IMR-90 (cell line): Measurements from ENCODE around the gene SRPK2. TPM values are rescaled to one million over a fixed set of nuclear protein-coding genes. Genes with fewer than 3 reads are reported as not detected.

Source experiments
- ATAC-seq: fragments of 200-7000 bp; cut with Tn5 transposase; 2 replicates; pipeline ENCODE4 v1.9.1; 2020; ENCODE audit warnings: low read depth, mild to moderate bottlenecking, moderate library complexity
- BruUV-seq: library from RNA; stranded (reverse); fragments of 400-500 nt; replicated peaks from 2 replicates; lab custom pipeline; 2021; lab: Mats Ljungman, UMichigan
- CTCF ChIA-PET: fragments of 300-600 bp; formaldehyde crosslinking; extraction: SDS; loops from one replicate; lab custom pipeline; 2021; ENCODE audit warnings: antibody characterized with exemption; lab: Yijun Ruan, JAX
- POLR2A ChIA-PET: fragments of 300-600 bp; sonication (Branson Sonifier 250); formaldehyde crosslinking; loops from one replicate; lab custom pipeline; 2022; ENCODE audit warnings: antibody characterized with exemption; ENCODE audit not compliant: unreplicated experiment; lab: Charles Lee
- DNase-seq: peaks from one replicate; pipeline ENCODE4 v3.0.0; 2013
- H2AFZ ChIP-seq: replicated peaks from 2 replicates; pipeline ENCODE3; 2013; ENCODE audit warnings: low read length, mild to moderate bottlenecking; ENCODE audit not compliant: poor library complexity
- H2AK5ac ChIP-seq: 2 replicates; pipeline ENCODE4 v1.6.1; 2013; ENCODE audit warnings: low read depth, low read length, inconsistent platforms
- H2AK9ac ChIP-seq: replicated peaks from 2 replicates; pipeline ENCODE3; 2013; ENCODE audit warnings: mild to moderate bottlenecking, low read depth, low read length, moderate library complexity; ENCODE audit not compliant: poor library complexity
- H2BK120ac ChIP-seq: 2 replicates; pipeline ENCODE4 v1.6.1; 2013; ENCODE audit warnings: low read depth, low read length, inconsistent platforms
- H2BK15ac ChIP-seq: 3 replicates; pipeline ENCODE4 v1.6.1; 2013; ENCODE audit warnings: low read depth, low read length, inconsistent platforms
- H2BK20ac ChIP-seq: 2 replicates; pipeline ENCODE4 v1.6.1; 2013; ENCODE audit warnings: low read depth, mild to moderate bottlenecking, inconsistent platforms, low read length, moderate library complexity
- H2BK5ac ChIP-seq: 2 replicates; pipeline ENCODE4 v1.6.1; 2013; ENCODE audit warnings: mild to moderate bottlenecking, low read depth, low read length, inconsistent platforms; ENCODE audit not compliant: poor library complexity, severe bottlenecking
- H3K14ac ChIP-seq: replicated peaks from 2 replicates; pipeline ENCODE4 v1.6.1; 2013; ENCODE audit warnings: low read depth, low read length, inconsistent platforms
- H3K18ac ChIP-seq: 2 replicates; pipeline ENCODE4 v1.6.1; 2013; ENCODE audit warnings: low read depth, low read length, control low read depth
- H3K23ac ChIP-seq: 2 replicates; pipeline ENCODE4 v1.6.1; 2013; ENCODE audit warnings: low read depth, low read length, inconsistent platforms
- H3K27ac ChIP-seq: 2 replicates; pipeline ENCODE4 v1.5.1; 2013; ENCODE audit warnings: mild to moderate bottlenecking, control low read depth, low read length; ENCODE audit not compliant: insufficient read depth
- H3K27me3 ChIP-seq: 2 replicates; pipeline ENCODE4 v1.6.1; 2013; ENCODE audit warnings: low read length; ENCODE audit not compliant: control insufficient read depth, insufficient read depth
- H3K36me3 ChIP-seq: 2 replicates; pipeline ENCODE4 v1.6.1; 2013; ENCODE audit warnings: low read length, mixed read lengths; ENCODE audit not compliant: control insufficient read depth, insufficient read depth
- H3K4ac ChIP-seq: 2 replicates; pipeline ENCODE4 v1.6.1; 2013; ENCODE audit warnings: low read depth, low read length, inconsistent platforms
- H3K4me1 ChIP-seq: 2 replicates; pipeline ENCODE4 v1.6.1; 2013; ENCODE audit warnings: low read length, mixed read lengths; ENCODE audit not compliant: control insufficient read depth, insufficient read depth
- H3K4me2 ChIP-seq: 2 replicates; pipeline ENCODE4 v1.6.1; 2013; ENCODE audit warnings: low read depth, mild to moderate bottlenecking, control low read depth, low read length, moderate library complexity
- H3K4me3 ChIP-seq: 2 replicates; pipeline ENCODE4 v1.5.1; 2013; ENCODE audit warnings: low read depth, mild to moderate bottlenecking, control low read depth, low read length, moderate library complexity; ENCODE audit not compliant: insufficient read depth
- H3K56ac ChIP-seq: 2 replicates; pipeline ENCODE4 v1.6.1; 2013; ENCODE audit warnings: low read length, inconsistent platforms; ENCODE audit not compliant: insufficient read depth; ENCODE audit errors: extremely low read depth
- H3K79me1 ChIP-seq, 2 experiments: 2 replicates each; pipeline ENCODE4 v1.6.1; 2013; ENCODE audit warnings: low read length in 2 of 2, inconsistent platforms in 1 of 2, low read depth in 1 of 2
- H3K9ac ChIP-seq: 2 replicates; pipeline ENCODE4 v1.6.1; 2013; ENCODE audit warnings: low read depth, low read length, control low read depth
- H3K9me1 ChIP-seq: 2 replicates; pipeline ENCODE4 v1.6.1; 2013; ENCODE audit warnings: low read length, inconsistent platforms; ENCODE audit not compliant: insufficient read depth
- H3K9me3 ChIP-seq: 2 replicates; pipeline ENCODE4 v1.6.1; 2013; ENCODE audit warnings: low read length; ENCODE audit not compliant: control insufficient read depth, insufficient read depth
- H4K20me1 ChIP-seq: 2 replicates; pipeline ENCODE4 v1.6.1; 2013; ENCODE audit warnings: low read length, inconsistent platforms; ENCODE audit not compliant: insufficient read depth
- H4K5ac ChIP-seq: 2 replicates; pipeline ENCODE4 v1.6.1; 2013; ENCODE audit warnings: mild to moderate bottlenecking, low read depth, low read length, control low read depth
- H4K8ac ChIP-seq, 2 experiments: 2 replicates each; pipeline ENCODE4 v1.6.1; 2013; ENCODE audit warnings: low read depth in 2 of 2, low read length in 2 of 2, control low read depth in 1 of 2, inconsistent platforms in 1 of 2
- H4K91ac ChIP-seq: 2 replicates; pipeline ENCODE4 v1.6.1; 2013; ENCODE audit warnings: low read depth, low read length, inconsistent platforms; ENCODE audit not compliant: insufficient read depth
- BHLHE40 ChIP-seq: fragments of 150-350 bp; IDR thresholded peaks from 2 replicates; pipeline ENCODE4 v1.6.1; 2016; ENCODE audit warnings: mild to moderate bottlenecking, low read depth, low read length
- CEBPB ChIP-seq: IDR thresholded peaks from 2 replicates; pipeline ENCODE4 v1.6.1; 2012; ENCODE audit warnings: low read depth, low read length, improper control_type of control experiment
- CHD1 ChIP-seq: IDR thresholded peaks from 2 replicates; pipeline ENCODE4 v1.6.1; 2012; ENCODE audit warnings: low read depth, low read length, improper control_type of control experiment
- ELK1 ChIP-seq: fragments of 150-350 bp; IDR thresholded peaks from 2 replicates; pipeline ENCODE4 v1.6.1; 2016; ENCODE audit warnings: low read depth, mild to moderate bottlenecking, low read length, moderate library complexity, borderline replicate concordance
- MAFK ChIP-seq: IDR thresholded peaks from 2 replicates; pipeline ENCODE4 v1.6.1; 2012; ENCODE audit warnings: low read depth, low read length, improper control_type of control experiment
- MAZ ChIP-seq: IDR thresholded peaks from 2 replicates; pipeline ENCODE4 v1.6.1; 2012; ENCODE audit warnings: low read depth, mild to moderate bottlenecking, low read length, improper control_type of control experiment, moderate library complexity, borderline replicate concordance
- MXI1 ChIP-seq: IDR thresholded peaks from 2 replicates; pipeline ENCODE4 v1.6.1; 2012; ENCODE audit warnings: low read depth, mild to moderate bottlenecking, low read length, moderate library complexity, borderline replicate concordance
- NFE2L2 ChIP-seq: fragments of 150-350 bp; IDR thresholded peaks from 2 replicates; pipeline ENCODE4 v1.6.1; 2016; ENCODE audit warnings: low read depth, mild to moderate bottlenecking, low read length
- POLR2A ChIP-seq: IDR thresholded peaks from 2 replicates; pipeline ENCODE4 v1.6.1; 2012; ENCODE audit warnings: mild to moderate bottlenecking, low read depth, low read length
- RAD21 ChIP-seq: IDR thresholded peaks from 2 replicates; pipeline ENCODE4 v1.6.1; 2012; ENCODE audit warnings: low read length, improper control_type of control experiment
- RCOR1 ChIP-seq: IDR thresholded peaks from 2 replicates; pipeline ENCODE4 v1.6.1; 2012; ENCODE audit warnings: mild to moderate bottlenecking, low read length, improper control_type of control experiment; ENCODE audit not compliant: insufficient replicate concordance
- RFX5 ChIP-seq: IDR thresholded peaks from 2 replicates; pipeline ENCODE4 v1.8.0; 2012; ENCODE audit warnings: low read depth, mild to moderate bottlenecking, low read length, moderate library complexity
- SMC3 ChIP-seq: fragments of 150-350 bp; IDR thresholded peaks from 2 replicates; pipeline ENCODE4 v1.6.1; 2016; ENCODE audit warnings: low read depth, mild to moderate bottlenecking, antibody characterized with exemption, low read length, moderate library complexity
- WGBS, 2 experiments: methylation state at CpG; one replicate each; pipeline versions ENCODE4 v1.1.5 to v1.1.7; 2013; ENCODE audit warnings: missing lambda C conversion rate in 2 of 2; ENCODE audit not compliant: insufficient read length in 1 of 2; ENCODE audit errors: extremely low coverage in 2 of 2; 5-methylcytosine and 5-hydroxymethylcytosine counted together
- dilution Hi-C: fragments of 300-500 bp; cut with HindIII; formaldehyde crosslinking; loops from one replicate; pipeline ENCODE4 v1.14.3; 2018; ENCODE audit warnings: low sequenced_read_pairs; ENCODE audit not compliant: unreplicated experiment
- in situ Hi-C: fragments of 300-500 bp; cut with MboI; formaldehyde crosslinking; loops from 3 replicates; pipeline ENCODE4 v1.14.3; 2019; ENCODE audit warnings: low sequenced_read_pairs, inconsistent platforms, mixed read lengths
- intact Hi-C: fragments of 100-400 bp; cut with micrococcal nuclease; formaldehyde crosslinking; loops from 2 replicates; pipeline ENCODE4 v1.10.0; 2022
- polyA plus RNA-seq, 3 experiments: library from polyadenylated mRNA; depleted of rRNA; stranded (reverse); fragments of >200 nt; gene quantifications; 2 replicates each; pipeline ENCODE4 v1.2.3, GENCODE V29; 2012; ENCODE audit warnings: low replicate concordance in 1 of 3
- total RNA-seq: library from RNA; depleted of rRNA; stranded (reverse); fragments of >200 nt; gene quantifications from 2 replicates; pipeline ENCODE4 v1.2.3, GENCODE V29; 2012
- TF ChIP-seq, protein P1 (sequence below): fragments of 150-350 bp; IDR thresholded peaks from 2 replicates; pipeline ENCODE4 v1.6.1; 2017; ENCODE audit warnings: mild to moderate bottlenecking, antibody characterized with exemption, low read length, low read depth
- TF ChIP-seq, protein P2 (sequence below): conservative IDR thresholded peaks from 2 replicates; pipeline ENCODE4 v1.5.1; 2012; ENCODE audit warnings: mild to moderate bottlenecking, low read depth, low read length, improper control_type of control experiment

SRPK2 gene
- total and polyA plus RNA-seq, 2 of the 4 experiments (the other 2 are of a cell fraction): 13.2 to 33.0 TPM

DNA sequence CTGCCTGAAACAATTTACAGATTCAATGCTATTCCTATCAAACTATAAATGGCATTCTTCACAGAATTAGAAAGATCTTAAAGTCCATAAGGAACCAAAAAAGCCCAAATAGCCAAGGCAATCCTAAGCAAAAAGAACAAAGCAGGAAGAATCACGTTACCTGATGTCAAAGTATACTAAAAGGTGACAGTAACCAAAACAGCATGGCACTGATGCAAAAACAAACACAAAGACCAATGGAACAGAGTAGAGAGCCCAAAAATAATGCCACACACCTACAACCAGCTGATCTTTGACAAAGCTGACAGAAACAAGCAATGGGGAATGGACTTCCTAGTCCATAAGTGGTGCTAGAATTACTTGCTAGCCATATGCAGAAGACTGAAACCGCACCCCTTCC lies 208.7 kb downstream of the SRPK2 start:
- peaks cover 11% of the 10 kb centered on the region; the same call in 1 of the 2 replicates for H4K20me1 ChIP-seq
- ChIA-PET POLR2A (no interaction called here), CTCF (no interaction called here)
- H3K4me3 ChIP-seq: no peak overlapping the region
- H2BK5ac ChIP-seq: no peak overlapping the region
- H3K14ac ChIP-seq: no peak overlapping the region
- H2BK15ac ChIP-seq: no peak overlapping the region
- intact Hi-C loops (no loop called here), dilution Hi-C loops (no loop called here), in situ Hi-C loops (no loop called here)
- H3K9ac ChIP-seq: no peak overlapping the region
- no peak overlapping the region for H4K5ac ChIP-seq
- H4K91ac ChIP-seq: no peak overlapping the region
- peaks cover 4% of the 10 kb centered on the region; the same call in 1 of the 2 replicates for H3K9me3 ChIP-seq
- no peaks in the 10 kb centered on the region for H3K9me1 ChIP-seq
- no peaks in the 10 kb centered on the region for H3K36me3 ChIP-seq
- no peaks in the 10 kb centered on the region for H3K27me3 ChIP-seq
- H2AK9ac ChIP-seq: no peak overlapping the region
- H2BK120ac ChIP-seq: no peak overlapping the region
- no peak overlapping the region for H3K18ac ChIP-seq
- no peak overlapping the region for H4K8ac ChIP-seq
- H2BK20ac ChIP-seq: no peak overlapping the region
- no peak overlapping the region for H3K56ac ChIP-seq
- DNase-seq: no peak
- H3K4ac ChIP-seq: no peak overlapping the region
- no peak overlapping the region for H3K4me2 ChIP-seq
- H3K4me1 ChIP-seq: no peaks in the 10 kb centered on the region; the same call in 1 of the 2 replicates
- TF ChIP-seq, protein P1, sequence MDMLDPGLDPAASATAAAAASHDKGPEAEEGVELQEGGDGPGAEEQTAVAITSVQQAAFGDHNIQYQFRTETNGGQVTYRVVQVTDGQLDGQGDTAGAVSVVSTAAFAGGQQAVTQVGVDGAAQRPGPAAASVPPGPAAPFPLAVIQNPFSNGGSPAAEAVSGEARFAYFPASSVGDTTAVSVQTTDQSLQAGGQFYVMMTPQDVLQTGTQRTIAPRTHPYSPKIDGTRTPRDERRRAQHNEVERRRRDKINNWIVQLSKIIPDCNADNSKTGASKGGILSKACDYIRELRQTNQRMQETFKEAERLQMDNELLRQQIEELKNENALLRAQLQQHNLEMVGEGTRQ: no peak
- TF ChIP-seq, protein P2, sequence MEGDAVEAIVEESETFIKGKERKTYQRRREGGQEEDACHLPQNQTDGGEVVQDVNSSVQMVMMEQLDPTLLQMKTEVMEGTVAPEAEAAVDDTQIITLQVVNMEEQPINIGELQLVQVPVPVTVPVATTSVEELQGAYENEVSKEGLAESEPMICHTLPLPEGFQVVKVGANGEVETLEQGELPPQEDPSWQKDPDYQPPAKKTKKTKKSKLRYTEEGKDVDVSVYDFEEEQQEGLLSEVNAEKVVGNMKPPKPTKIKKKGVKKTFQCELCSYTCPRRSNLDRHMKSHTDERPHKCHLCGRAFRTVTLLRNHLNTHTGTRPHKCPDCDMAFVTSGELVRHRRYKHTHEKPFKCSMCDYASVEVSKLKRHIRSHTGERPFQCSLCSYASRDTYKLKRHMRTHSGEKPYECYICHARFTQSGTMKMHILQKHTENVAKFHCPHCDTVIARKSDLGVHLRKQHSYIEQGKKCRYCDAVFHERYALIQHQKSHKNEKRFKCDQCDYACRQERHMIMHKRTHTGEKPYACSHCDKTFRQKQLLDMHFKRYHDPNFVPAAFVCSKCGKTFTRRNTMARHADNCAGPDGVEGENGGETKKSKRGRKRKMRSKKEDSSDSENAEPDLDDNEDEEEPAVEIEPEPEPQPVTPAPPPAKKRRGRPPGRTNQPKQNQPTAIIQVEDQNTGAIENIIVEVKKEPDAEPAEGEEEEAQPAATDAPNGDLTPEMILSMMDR: no peak
- TF ChIP-seq RCOR1 (no peak), ELK1 (no peak), RAD21 (no peak), POLR2A (no peak), SMC3 (no peak), MXI1 (no peak), MAFK (no peak), NFE2L2 (no peak), CEBPB (no peak), MAZ (no peak), CHD1 (no peak), BHLHE40 (no peak), RFX5 (no peak)
- no peak overlapping the region for H3K23ac ChIP-seq
- no peak for ATAC-seq
- WGBS, 2 experiments: no CpG with 5 or more reads among the region's 2 CpGs
- H3K79me1 ChIP-seq: peaks cover 12 to 27% of the 10 kb centered on the region in 2 experiments; a peak in 3 of 4 replicates
- no peak overlapping the region for H2AFZ ChIP-seq
- BruUV-seq: no TSS peak
- no peak overlapping the region for H3K27ac ChIP-seq
- no peak overlapping the region for H2AK5ac ChIP-seq
